HG03354 (cell line): Measurements from ENCODE around the gene MYH14.

Experiments used
- ATAC-seq: cut with Tn5 transposase; IDR thresholded peaks from one replicate; pipeline ENCODE4 v1.9.1; 2021; ENCODE audit warnings: mild to moderate bottlenecking; ENCODE audit not compliant: unreplicated experiment, poor library complexity, severe bottlenecking

The MYH14 gene

DNA sequence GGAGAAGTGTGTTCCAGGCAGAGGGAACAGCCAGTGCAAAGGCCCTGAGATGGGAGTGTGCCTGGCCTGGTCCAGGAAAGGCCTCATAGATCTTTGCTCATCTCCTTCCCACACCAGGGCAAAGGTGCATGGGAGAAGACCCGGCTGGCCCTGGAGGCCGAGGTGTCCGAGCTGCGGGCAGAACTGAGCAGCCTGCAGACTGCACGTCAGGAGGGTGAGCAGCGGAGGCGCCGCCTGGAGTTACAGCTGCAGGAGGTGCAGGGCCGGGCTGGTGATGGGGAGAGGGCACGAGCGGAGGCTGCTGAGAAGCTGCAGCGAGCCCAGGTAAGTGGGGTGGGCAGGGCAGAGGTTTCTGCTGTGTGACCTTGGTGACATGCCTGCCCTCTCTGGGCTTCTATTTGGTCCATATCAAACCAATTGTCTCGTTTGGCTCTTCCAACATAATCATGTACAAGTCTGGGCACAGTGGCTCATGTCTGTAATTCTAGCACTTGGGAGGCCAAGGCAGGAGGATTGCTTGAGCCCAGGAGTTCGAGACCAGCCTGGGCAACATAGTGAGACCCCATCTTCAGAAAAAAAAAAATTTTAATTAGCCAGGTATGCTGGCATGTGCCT is 74.7 kb downstream of the MYH14 start:
- ATAC-seq, result no peak

DNA sequence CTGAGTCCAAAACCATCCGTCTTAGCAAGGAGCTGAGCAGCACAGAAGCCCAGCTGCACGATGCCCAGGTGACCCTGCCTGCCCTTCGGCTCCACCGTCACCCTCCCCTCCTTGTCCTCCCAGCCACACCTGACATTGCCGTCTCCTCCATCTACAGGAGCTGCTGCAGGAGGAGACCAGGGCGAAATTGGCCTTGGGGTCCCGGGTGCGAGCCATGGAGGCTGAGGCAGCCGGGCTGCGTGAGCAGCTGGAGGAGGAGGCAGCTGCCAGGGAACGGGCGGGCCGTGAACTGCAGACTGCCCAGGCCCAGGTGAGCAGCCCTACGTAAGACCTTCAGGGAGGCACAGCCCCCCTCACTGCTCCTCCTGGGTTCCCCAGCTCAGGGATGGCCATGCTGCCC is 76.7 kb downstream of the MYH14 start:
- ATAC-seq, result no peak

DNA sequence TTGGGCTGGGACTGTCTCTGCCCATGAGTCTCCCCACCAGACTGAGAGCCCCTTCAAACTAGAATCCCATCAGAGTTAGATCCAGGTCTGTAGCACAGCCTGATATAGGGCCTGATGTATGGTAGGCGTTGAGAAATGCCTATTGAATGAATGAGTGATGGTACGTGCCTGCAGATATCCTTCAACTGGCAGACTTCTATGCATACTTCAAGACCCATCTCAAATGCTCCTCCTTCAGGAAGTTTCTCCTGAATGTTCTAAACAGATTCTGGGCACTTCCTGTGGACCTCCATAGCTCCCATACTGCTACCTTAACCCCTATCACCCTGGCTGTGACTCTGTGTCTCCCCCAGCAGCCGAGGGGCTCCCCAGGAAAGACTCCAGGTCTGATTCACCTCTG is 77.6 kb downstream of the MYH14 start:
- ATAC-seq, result no peak

DNA sequence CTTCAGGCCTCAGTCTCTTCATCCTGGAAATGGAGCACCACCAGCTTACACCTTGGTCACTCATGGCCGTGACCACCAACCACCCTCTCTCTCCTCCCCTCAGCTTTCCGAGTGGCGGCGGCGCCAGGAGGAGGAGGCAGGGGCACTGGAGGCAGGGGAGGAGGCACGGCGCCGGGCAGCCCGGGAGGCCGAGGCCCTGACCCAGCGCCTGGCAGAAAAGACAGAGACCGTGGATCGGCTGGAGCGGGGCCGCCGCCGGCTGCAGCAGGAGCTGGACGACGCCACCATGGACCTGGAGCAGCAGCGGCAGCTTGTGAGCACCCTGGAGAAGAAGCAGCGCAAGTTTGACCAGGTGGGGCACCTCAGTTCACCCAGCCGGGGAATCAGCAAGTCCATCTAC is 78.1 kb downstream of the MYH14 start:
- ATAC-seq, result no peak

DNA sequence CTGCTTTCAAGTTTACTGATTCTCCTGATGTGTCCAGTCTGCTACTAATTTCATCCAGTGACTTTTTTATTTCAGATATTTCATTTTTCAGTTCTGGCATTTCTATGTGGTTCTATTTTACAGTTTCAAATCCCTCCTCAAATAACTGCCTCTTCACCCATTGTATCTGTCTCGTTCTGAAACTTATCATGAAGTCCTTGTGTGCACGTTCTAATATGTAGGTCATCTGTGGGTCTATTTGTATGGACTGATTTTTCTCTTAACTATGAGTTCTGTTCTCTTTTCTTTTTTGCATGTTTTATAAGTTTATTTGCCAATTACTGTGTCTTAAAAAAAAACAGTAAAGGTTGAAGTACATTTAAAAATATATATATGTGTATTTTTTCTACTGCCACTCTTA is 82.4 kb downstream of the MYH14 start:
- no peak for ATAC-seq

DNA sequence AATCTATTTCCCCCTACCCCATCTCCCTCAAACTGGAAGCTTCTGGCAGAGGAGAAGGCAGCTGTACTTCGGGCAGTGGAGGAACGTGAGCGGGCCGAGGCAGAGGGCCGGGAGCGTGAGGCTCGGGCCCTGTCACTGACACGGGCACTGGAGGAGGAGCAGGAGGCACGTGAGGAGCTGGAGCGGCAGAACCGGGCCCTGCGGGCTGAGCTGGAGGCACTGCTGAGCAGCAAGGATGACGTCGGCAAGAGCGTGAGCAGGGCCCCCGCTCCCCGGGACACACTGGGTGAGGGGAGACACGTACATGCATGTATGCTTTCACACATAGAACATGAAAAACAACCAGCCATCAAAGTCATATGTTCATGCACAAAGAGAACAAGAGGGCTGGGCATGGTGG is 83.0 kb downstream of the MYH14 start:
- ATAC-seq, result no peak

DNA sequence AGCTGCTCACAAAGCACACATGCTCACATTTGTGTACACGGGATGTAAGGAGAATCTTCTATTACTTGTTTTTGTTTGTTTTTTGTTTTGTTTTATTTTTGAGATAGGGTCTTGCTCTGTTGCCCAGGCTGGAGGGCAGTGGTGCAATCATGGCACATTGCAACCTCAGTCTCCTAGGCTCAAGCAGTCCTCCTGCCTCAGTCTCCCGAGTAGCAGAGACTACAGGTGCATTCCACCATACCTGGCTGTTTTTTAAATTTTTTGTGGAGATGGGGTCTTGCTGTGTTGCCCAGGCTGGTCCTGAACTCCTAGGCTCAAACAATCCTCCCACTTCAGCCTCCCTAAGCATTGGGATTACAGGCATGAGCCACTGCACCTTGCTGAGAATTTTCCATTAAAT is 83.9 kb downstream of the MYH14 start:
- ATAC-seq, result no peak

DNA sequence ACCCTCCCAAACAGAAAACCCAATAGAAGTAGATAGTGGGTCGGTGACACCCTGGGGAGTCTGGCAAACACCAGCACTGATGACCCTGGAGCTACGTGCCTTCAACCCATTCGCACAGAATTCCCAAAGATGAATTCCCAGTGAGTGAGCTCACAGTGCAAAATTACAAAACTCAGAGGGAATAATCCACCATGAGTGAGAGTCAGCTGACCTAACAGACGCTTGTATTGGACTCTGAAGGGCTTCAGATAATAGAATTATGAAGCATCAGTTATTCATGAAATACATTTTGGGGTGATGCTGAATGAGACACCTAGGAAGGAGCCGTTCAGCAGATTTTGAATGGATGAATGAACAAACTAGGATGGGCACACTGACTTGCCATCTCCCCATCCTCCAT is 85.5 kb downstream of the MYH14 start:
- no peak for ATAC-seq

DNA sequence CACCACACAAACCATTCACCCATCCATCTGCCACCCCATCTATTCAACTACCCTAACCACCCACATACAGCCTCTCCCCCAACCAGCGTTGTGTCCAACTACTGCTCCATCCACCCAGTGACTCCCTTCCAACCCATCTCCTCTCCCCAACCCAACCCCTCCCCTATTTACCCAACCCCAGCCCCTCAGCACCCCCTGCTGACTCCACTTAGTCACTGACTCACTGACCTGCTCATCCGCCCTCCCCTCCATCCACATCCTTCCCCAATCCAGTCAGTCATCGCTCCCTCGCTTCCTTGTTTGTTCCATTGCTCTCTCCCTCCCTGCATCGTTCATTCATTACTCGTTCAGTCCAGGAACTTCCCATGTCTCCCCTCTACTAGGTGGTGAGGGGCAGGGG is 86.6 kb downstream of the MYH14 start:
- no peak for ATAC-seq

DNA sequence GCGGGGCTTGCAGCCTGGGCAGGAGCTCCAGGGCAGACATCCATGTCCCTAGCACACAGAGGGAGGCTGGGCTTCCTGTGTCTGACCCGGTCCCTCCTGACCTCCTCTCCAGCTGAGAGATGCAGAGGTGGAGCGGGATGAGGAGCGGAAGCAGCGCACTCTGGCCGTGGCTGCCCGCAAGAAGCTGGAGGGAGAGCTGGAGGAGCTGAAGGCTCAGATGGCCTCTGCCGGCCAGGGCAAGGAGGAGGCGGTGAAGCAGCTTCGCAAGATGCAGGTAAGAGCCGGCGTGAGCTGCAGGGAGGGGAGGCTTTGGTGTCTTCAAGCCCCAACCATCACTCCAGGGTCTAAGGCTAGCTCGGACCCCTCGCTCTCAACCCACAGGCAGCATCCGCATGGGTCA is 87.4 kb downstream of the MYH14 start:
- ATAC-seq, result no peak

DNA sequence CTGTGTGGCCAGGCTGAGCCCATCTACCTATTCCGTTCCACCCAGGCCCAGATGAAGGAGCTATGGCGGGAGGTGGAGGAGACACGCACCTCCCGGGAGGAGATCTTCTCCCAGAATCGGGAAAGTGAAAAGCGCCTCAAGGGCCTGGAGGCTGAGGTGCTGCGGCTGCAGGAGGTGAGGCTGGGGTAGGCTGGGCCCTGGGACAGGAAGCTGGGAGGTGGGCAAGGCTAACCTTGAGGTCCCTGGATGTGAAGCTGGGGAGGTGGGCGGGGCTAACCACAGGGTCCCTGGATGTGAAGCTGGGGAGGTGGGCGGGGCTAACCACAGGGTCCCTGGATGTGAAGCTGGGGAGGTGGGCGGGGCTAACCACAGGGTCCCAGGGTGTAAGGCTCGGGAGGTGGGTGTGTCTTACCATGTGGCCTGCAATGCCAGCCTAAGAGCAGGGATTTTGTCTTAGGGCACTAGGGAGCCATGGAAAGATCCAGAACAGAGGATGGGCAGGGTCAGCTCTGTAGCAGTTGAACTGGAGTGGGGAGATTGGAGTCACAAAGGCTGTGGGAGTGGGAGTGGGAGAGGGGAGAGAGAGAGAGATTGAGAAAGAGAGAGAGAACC is 88.9 kb downstream of the MYH14 start:
- ATAC-seq, result no peak

DNA sequence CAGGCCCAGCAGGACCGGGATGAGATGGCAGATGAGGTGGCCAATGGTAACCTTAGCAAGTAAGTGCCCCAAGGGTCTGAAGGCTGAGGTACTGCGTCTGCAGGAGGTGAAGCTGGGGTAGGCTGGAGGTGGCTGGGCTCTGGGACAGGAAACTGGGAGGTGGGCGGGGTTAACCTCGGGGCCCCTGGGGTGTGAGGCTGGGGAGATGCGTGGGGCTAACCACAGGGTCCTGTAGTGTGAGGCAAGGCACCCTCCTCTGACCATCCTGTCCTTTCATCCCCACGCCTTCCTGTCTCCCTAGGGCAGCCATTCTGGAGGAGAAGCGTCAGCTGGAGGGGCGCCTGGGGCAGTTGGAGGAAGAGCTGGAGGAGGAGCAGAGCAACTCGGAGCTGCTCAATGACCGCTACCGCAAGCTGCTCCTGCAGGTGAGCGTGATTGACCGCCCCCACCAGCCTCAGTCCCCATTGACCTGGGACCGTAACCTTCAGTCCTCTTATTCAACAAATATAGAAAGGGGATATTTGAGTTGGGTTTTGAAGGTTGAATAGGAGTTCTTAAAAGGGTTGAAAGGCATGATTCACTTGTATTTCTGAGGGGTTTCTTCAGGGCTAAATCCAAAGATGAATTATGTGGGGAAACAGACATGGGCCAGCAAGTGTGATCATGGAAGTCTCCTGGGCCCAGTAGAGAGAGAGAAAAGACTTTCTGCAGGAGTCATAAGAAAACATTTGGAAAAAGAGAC is 90.0 kb downstream of the MYH14 start:
- ATAC-seq, result no peak

DNA sequence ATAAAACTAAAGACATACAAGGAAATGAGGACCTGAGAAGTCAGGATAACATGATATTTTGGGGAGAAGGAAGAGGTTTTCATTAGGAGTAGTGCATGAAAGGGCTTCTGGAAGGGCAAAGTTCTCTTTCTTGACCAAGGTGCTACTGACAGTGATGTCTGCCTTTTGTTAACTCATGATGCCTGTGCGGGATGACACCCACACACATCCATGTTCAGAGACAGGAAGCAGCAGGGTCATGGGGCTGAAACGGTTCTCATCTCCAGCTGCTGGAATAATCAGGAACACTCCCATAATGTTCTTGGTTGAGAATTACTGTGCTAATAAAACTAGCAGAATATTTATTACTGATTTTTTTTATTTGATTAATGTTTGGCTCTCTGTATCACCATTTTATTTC is 96.6 kb downstream of the MYH14 start:
- ATAC-seq, result no peak

DNA sequence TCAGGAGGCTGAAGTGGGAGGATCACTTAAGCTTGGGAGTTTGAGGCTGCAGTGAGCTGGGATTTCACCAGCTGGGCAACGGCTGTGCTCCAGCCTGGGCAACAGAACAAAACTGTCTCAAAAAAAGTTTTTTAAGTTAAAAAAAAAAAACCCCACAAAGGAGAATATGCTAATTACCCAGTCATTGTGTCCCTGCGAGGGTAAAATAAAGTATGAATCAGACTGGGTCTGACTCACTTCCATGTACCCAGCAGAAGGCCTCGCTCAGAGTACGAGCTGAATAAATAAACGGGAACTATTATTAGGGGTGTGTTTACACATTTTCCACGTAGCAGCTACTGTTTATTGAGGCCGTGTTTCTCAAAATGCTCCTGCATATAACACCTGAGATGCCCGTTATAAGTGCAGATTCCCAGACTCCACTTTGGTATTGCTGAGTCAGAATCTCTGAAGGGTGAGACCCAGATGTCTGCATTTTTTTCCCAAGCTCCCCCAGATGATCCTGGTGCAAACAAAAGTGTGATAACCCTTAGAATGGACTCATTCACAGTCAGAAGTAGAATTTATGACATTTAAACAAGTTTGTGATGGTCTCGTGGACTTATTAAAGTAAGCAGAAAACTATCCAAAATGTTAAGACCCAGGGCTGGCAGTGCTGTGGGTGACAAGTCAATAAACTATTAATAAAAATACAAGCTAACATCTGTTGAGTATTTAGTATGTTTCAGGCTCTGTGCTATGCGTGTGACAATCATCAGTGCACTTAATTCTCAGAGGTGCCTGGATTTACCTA is 97.6 kb downstream of the MYH14 start:
- no peak for ATAC-seq

DNA sequence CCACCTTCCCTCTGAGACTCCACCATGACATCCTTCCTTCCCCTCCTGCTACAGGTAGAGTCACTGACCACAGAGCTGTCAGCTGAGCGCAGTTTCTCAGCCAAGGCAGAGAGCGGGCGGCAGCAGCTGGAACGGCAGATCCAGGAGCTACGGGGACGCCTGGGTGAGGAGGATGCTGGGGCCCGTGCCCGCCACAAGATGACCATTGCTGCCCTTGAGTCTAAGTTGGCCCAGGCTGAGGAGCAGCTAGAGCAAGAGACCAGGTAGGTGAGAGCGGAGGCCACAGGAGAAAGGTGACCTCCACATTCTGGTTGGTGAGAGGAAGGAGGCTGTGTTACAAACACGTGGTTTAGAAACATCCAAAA is 98.2 kb downstream of the MYH14 start:
- no peak for ATAC-seq

DNA sequence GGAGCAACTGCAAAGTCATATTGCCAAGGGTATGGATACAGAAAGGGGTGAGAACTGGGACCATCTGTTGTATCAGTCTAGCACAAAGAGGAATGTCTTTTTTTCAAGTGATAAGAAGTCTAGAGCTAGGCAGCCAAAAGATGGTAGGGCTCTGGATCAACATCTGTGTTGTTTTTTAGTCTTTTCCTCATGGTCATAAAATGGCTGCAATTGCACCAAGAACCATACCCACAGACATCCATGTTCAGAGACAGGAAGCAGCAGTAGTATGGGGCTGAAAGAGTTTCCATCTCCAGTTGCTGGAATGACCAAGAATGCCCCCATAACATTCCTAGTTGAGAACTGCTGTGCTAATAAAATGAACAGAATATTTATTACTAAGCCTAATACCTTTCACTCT is 100.1 kb downstream of the MYH14 start:
- no peak for ATAC-seq

DNA sequence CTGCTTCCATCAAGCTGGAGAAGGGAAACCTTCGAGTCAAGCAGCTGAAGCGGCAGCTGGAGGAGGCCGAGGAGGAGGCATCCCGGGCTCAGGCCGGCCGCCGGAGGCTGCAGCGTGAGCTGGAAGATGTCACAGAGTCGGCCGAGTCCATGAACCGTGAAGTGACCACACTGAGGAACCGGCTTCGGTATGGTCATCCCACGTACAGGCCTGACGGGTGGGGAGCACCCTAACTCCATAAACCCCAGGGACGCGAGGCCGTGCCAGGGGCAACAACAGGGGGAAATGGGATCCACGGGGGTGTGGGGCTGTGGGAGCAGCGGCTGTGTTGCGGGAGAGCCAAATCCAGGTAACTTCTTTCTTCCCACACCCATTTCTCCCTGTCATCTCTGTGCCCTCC is 105.6 kb downstream of the MYH14 start:
- no peak for ATAC-seq

DNA sequence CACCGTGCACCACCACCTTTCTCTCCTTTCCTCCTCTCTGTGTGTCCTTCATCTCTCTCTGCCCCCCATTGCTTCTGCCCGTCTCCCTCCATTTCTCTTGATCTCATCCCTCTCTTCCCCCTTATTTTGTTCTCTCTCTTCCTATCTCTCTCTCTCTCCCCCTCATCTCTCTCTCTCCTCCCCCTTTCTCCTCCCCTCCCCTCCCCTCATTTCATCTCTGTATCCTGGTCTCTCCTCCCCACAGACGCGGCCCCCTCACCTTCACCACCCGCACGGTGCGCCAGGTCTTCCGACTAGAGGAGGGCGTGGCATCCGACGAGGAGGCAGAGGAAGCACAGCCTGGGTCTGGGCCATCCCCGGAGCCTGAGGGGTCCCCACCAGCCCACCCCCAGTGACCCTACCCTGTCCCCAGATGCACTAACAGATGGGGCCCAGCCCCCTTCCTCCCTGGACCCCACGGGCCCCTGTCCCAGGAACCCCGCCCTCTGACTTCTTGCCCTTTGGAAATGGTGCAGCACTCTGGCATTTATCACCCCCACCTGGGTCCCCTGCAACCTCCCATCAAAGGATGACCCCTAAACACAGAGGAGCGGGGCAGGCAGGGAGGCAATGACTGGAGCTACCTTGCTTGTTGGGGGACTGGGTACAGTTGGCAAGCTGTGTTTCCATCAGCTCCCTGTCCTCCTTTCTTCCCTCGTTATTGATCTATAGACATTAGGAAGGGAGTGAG is 106.1 kb downstream of the MYH14 start:
- no peak for ATAC-seq

DNA sequence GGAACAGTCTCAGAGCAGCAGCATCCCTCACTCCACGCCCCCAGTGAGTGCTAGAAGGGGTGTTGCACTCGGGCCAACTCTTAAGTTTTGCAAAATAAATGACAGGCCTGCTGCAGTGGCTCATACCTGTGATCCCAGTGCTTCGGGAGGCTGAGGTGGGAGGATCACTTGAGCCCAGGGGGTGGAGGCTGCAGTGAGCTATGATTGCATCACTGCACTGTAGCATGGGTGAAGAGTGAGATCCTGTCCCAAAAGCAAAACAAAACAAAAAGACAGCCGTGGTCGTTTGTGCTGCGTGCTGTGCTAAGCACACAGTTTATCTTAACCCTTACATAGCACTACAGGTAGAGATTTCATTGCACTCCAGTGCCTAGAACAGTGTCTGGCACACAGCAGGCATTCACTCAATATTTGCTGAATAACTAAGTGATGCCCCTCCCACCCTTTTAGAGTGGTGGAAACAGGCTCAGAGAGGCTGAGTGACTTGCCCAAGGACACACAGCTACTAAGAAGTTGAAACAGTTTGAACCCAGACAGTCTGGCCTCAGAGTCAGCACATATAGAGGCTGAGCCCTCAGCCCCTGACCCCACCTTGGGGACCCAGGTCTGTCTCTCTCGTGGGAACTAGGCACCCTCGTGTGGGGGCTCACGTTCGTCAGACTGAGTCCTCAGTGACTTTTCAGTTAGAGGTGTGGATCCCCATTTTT is 107.5 kb downstream of the MYH14 start:
- no peak for ATAC-seq
